Measurements from ENCODE around the gene SDCCAG8.

DNA sequence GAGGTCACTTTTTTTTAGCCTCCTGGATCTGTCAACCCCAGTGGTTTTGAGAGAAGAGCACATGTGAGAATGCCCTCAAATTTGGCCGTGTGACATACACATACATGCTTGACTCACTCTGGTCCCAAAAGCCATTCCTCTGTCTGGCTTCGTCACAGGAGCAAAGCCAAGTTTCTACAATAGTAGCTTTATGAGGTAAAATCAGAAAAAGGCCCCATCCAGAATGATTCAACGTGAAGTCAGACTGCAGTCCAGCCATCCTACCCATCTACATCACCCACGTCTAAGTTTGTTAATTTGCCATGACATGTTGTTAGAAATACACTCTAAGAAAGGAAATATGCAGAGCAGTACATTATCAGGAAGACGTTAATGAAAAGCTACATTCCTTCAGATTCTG is 245.2 kb downstream of the SDCCAG8 start:
- TF ChIP-seq CTCF (IDR thresholded peaks at IDR 0.05; ENCODE audit: insufficient read depth, low read depth, low read length) (no peak), EZH2 (IDR thresholded peaks at IDR 0.05; ENCODE audit: insufficient read depth, low read length) (no peak)

All from astrocyte (in vitro differentiated cells and primary cell).